OCI-LY1 (cell line): ENCODE results near the gene YWHAQ.
"Not testable (repeated sequence)": the region's sequence is repeated elsewhere in the genome, so short reads cannot be mapped to it uniquely, and the experiment has no call there.

Experiments used
- H2AFZ ChIP-seq: fragments of 200-600 bp; sonication (generic), shearing (Covaris generic); 2 replicates; pipeline ENCODE4 v1.6.0; 2014; ENCODE audit warnings: antibody characterized with exemption, mild to moderate bottlenecking, low read length
- H3F3A ChIP-seq: fragments of 200-600 bp; sonication (generic), shearing (Covaris generic); 2 replicates; pipeline ENCODE4 v1.6.0; 2014; ENCODE audit warnings: mild to moderate bottlenecking, antibody characterized with exemption, low read length, moderate library complexity; ENCODE audit not compliant: insufficient read depth
- H3K27ac ChIP-seq: fragments of 200-600 bp; sonication (generic); 2 replicates; pipeline ENCODE4 v1.5.1; 2014; ENCODE audit warnings: low read length, mixed run types, mild to moderate bottlenecking, low read depth; ENCODE audit not compliant: poor library complexity, severe bottlenecking
- H3K27me3 ChIP-seq: fragments of 200-600 bp; sonication (generic); 2 replicates; pipeline ENCODE4 v1.6.0; 2014; ENCODE audit warnings: antibody characterized with exemption, mild to moderate bottlenecking, low read length, moderate library complexity; ENCODE audit not compliant: insufficient read depth
- H3K36me3 ChIP-seq: fragments of 200-600 bp; sonication (generic); 2 replicates; pipeline ENCODE4 v1.6.1; 2014; ENCODE audit warnings: mild to moderate bottlenecking, antibody characterized with exemption, low read length, moderate library complexity, mixed read lengths; ENCODE audit not compliant: insufficient read depth
- H3K4me1 ChIP-seq: fragments of 200-600 bp; sonication (generic); 2 replicates; pipeline ENCODE4 v1.5.1; 2014; ENCODE audit warnings: mild to moderate bottlenecking, low read length, moderate library complexity; ENCODE audit not compliant: insufficient read depth, severe bottlenecking
- H3K4me2 ChIP-seq: fragments of 200-600 bp; sonication (generic), shearing (Covaris generic); 2 replicates; pipeline ENCODE4 v1.6.1; 2014; ENCODE audit warnings: low read length
- H3K4me3 ChIP-seq: fragments of 200-600 bp; sonication (generic); 2 replicates; pipeline ENCODE4 v1.5.1; 2014; ENCODE audit warnings: low read length, low read depth, mild to moderate bottlenecking, mixed read lengths; ENCODE audit not compliant: poor library complexity, severe bottlenecking
- H3K79me2 ChIP-seq: fragments of 200-600 bp; shearing (Covaris generic); 2 replicates; pipeline ENCODE4 v1.6.1; 2016; ENCODE audit warnings: mixed run types, low read length, mixed read lengths; ENCODE audit not compliant: insufficient read depth
- H3K9ac ChIP-seq: fragments of 200-600 bp; sonication (generic), shearing (Covaris generic); 2 replicates; pipeline ENCODE4 v1.6.1; 2014; ENCODE audit warnings: mild to moderate bottlenecking, low read length, mixed read lengths
- H3K9me2 ChIP-seq: fragments of 200-600 bp; sonication (generic), shearing (Covaris generic); 2 replicates; pipeline ENCODE4 v1.6.1; 2014; ENCODE audit warnings: low read depth, mild to moderate bottlenecking, low read length, mixed read lengths
- H3K9me3 ChIP-seq: fragments of 200-600 bp; shearing (Covaris generic); 2 replicates; pipeline ENCODE4 v1.6.1; 2014; ENCODE audit warnings: low read length, mixed read lengths
- H4K20me1 ChIP-seq: fragments of 200-600 bp; sonication (generic), shearing (Covaris generic); 2 replicates; pipeline ENCODE4 v1.6.0; 2016; ENCODE audit warnings: mild to moderate bottlenecking, low read length; ENCODE audit not compliant: insufficient read depth
- EZH2 ChIP-seq: fragments of 200-600 bp; sonication (generic), shearing (Covaris generic); IDR thresholded peaks from 2 replicates; pipeline ENCODE4 v1.8.0; 2017; ENCODE audit warnings: borderline replicate concordance, mixed run types, mild to moderate bottlenecking, antibody characterized with exemption, low read length, moderate library complexity, mixed read lengths
- TF ChIP-seq, protein P1 (sequence below): fragments of 200-600 bp; sonication (generic), shearing (Covaris generic); IDR thresholded peaks from 2 replicates; pipeline ENCODE4 v1.5.1; 2017; ENCODE audit warnings: mild to moderate bottlenecking, antibody characterized with exemption, low read length, moderate library complexity, mixed read lengths

The YWHAQ gene

DNA sequence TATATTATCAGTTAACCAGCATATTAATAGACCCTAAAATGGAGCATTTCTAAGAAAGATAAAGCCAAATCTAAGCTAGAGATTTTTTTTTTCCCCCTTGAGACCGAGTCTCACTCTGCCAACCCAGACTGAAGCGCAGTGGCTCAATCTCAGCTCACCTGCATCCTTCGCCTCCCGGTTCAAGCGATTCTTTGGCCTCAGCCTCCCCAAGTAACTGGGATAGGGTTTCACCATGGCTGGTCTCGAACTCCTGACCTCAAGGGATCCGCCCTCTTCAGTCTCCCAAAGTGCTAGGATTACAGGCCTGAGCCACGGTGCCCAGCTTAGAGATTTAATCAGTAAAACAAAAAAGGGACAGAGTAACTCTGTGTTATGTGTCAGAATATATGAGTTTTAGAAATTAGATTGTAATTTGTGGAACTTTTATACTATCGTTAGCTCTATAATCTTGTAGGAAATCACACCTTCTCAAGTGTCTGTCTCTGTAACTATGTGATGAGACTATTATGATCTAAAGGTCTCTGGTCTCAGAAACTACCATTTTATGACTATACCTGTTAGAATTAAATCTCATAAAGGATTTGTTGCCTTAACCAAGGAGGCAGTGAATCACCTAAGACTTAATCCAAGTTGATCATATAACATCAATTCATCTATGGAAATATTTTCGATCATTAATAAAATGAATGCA is 34.0 kb downstream of the YWHAQ start:
- Histone ChIP-seq H3K27ac (no peak overlapping the region), H3K4me2 (0 out of 2 replicates have a peak overlapping the region, but pooled peaks have one; percentile 6), H3K9me2 (no peaks in the 10 kb centered on the region), H3F3A (no peaks in the 10 kb centered on the region), H3K79me2 (peaks cover 69% of the 10 kb centered on the region), H4K20me1 (no peaks in the 10 kb centered on the region), H3K9ac (no peak overlapping the region), H3K4me3 (no peak overlapping the region), H3K36me3 (peaks cover 58% of the 10 kb centered on the region), H3K4me1 (peaks cover 6% of the 10 kb centered on the region), H3K9me3 (peaks cover 9% of the 10 kb centered on the region), H2AFZ (no peak overlapping the region), H3K27me3 (no peaks in the 10 kb centered on the region)
- TF ChIP-seq EZH2: no peak
- TF ChIP-seq, protein P1, sequence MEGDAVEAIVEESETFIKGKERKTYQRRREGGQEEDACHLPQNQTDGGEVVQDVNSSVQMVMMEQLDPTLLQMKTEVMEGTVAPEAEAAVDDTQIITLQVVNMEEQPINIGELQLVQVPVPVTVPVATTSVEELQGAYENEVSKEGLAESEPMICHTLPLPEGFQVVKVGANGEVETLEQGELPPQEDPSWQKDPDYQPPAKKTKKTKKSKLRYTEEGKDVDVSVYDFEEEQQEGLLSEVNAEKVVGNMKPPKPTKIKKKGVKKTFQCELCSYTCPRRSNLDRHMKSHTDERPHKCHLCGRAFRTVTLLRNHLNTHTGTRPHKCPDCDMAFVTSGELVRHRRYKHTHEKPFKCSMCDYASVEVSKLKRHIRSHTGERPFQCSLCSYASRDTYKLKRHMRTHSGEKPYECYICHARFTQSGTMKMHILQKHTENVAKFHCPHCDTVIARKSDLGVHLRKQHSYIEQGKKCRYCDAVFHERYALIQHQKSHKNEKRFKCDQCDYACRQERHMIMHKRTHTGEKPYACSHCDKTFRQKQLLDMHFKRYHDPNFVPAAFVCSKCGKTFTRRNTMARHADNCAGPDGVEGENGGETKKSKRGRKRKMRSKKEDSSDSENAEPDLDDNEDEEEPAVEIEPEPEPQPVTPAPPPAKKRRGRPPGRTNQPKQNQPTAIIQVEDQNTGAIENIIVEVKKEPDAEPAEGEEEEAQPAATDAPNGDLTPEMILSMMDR: no peak

DNA sequence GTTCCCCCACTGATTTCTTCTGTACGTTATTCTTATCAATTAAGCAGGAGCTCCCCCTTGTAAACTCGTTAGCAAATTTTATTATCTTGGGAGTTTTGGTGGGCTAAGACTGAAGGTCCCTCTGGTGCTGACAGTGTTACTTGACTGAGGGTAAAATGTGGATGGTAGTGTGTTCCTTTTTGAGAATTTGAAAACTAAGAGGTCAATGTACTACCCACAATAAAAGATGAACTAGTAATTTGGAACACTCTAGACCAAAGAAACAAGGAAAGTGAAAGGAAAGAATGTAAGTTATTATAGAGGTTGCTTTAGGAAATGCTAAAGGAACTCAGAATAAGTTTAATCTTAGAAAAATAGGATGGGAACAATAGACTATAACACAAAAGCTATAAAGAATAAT is 35.1 kb downstream of the YWHAQ start:
- Histone ChIP-seq H3K27me3 (no peaks in the 10 kb centered on the region), H2AFZ (no peak overlapping the region), H4K20me1 (no peaks in the 10 kb centered on the region), H3K4me3 (no peak overlapping the region), H3F3A (no peaks in the 10 kb centered on the region), H3K4me1 (peaks cover 6% of the 10 kb centered on the region), H3K9me2 (no peaks in the 10 kb centered on the region), H3K9me3 (peaks cover 9% of the 10 kb centered on the region), H3K36me3 (peaks cover 58% of the 10 kb centered on the region), H3K79me2 (peaks cover 61% of the 10 kb centered on the region), H3K4me2 (no peak overlapping the region), H3K27ac (no peak overlapping the region), H3K9ac (no peak overlapping the region)
- no peak for TF ChIP-seq EZH2
- TF ChIP-seq, protein P1: no peak

DNA sequence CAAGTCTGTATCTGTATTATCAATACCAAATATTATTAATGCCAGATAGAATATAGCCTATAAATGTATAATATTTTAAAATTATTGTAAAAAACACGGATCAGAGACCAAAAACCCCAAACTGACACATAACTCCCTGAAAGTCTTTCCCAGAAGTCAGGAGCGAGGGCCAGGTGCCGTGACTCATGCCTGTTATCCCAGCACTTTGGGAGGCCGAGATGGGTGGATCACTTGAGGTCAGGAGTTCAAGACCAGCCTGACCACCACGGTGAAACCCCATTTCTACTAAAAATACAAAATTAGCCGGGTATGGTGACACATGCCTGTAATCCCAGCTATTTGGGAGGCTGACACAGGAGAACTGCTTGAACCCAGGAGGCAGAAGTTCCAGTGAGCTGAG is 35.5 kb downstream of the YWHAQ start:
- not testable (repeated sequence) for H3K9ac ChIP-seq, H2AFZ ChIP-seq, H3K9me3 ChIP-seq, H3K9me2 ChIP-seq, H3K4me1 ChIP-seq, H3F3A ChIP-seq, H3K27me3 ChIP-seq, H3K4me3 ChIP-seq, H3K4me2 ChIP-seq, H4K20me1 ChIP-seq, H3K27ac ChIP-seq
- H3K36me3 ChIP-seq: peaks cover 58% of the 10 kb centered on the region
- H3K79me2 ChIP-seq: peaks cover 56% of the 10 kb centered on the region
